AG04449 (cell line): ENCODE measurements around the gene SEPHS1.

Source experiments
- CTCF ChIA-PET: fragments of 350-600 bp; formaldehyde crosslinking; extraction: SDS; loops from one replicate; lab custom pipeline; 2021; ENCODE audit warnings: antibody characterized with exemption; lab: Yijun Ruan, JAX
- POLR2A ChIA-PET: fragments of 400-600, 350-600 bp; formaldehyde crosslinking; extraction: SDS; loops from one replicate; lab custom pipeline; 2020; ENCODE audit warnings: antibody characterized with exemption, inconsistent platforms; lab: Yijun Ruan, JAX
- DNase-seq: peaks from one replicate; pipeline ENCODE4 v3.0.0-alpha.2; 2010; ENCODE audit warnings: low read depth, low spot score
- H3K4me3 ChIP-seq: 2 replicates; pipeline ENCODE4 v1.5.1; 2011; ENCODE audit warnings: low read depth, mild to moderate bottlenecking, control low read depth, low read length
- TF ChIP-seq, protein P1 (sequence below): IDR thresholded peaks from one replicate; pipeline ENCODE4 v1.5.1; 2011; ENCODE audit warnings: mild to moderate bottlenecking, moderate library complexity, low read length, control low read depth, inconsistent platforms; ENCODE audit not compliant: insufficient read depth; ENCODE audit errors: missing control alignments

The SEPHS1 gene

DNA sequence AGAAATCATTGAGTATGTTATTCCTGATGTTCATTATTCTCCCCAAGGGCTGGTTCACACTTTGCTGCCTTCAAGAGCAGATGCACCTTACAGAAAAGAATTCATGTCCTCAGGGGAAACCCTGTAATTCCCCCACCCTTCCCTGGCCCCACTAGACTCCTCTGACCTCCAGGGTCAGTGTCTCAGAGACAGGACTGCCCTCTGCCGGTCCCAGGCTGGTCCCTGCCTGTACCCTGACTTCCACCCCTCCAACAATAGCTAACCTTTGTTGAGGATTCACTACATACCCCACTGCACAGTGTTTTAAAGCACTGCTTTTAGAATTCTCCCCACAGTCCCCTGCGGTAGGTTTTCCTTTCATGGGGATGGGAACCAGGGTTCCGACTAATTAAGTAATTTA, 4.4 kb upstream of the SEPHS1 start:
- DNase-seq = no peak
- H3K4me3 ChIP-seq = no peak overlapping the region
- ChIA-PET CTCF (interaction anchor here (1.5 kb wide), 1 partner anchor 234 kb away, joined by 3 read pairs; the partner anchor contains the start of gene PRPF18), POLR2A (no interaction called here)
- TF ChIP-seq, protein P1, sequence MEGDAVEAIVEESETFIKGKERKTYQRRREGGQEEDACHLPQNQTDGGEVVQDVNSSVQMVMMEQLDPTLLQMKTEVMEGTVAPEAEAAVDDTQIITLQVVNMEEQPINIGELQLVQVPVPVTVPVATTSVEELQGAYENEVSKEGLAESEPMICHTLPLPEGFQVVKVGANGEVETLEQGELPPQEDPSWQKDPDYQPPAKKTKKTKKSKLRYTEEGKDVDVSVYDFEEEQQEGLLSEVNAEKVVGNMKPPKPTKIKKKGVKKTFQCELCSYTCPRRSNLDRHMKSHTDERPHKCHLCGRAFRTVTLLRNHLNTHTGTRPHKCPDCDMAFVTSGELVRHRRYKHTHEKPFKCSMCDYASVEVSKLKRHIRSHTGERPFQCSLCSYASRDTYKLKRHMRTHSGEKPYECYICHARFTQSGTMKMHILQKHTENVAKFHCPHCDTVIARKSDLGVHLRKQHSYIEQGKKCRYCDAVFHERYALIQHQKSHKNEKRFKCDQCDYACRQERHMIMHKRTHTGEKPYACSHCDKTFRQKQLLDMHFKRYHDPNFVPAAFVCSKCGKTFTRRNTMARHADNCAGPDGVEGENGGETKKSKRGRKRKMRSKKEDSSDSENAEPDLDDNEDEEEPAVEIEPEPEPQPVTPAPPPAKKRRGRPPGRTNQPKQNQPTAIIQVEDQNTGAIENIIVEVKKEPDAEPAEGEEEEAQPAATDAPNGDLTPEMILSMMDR = no peak

DNA sequence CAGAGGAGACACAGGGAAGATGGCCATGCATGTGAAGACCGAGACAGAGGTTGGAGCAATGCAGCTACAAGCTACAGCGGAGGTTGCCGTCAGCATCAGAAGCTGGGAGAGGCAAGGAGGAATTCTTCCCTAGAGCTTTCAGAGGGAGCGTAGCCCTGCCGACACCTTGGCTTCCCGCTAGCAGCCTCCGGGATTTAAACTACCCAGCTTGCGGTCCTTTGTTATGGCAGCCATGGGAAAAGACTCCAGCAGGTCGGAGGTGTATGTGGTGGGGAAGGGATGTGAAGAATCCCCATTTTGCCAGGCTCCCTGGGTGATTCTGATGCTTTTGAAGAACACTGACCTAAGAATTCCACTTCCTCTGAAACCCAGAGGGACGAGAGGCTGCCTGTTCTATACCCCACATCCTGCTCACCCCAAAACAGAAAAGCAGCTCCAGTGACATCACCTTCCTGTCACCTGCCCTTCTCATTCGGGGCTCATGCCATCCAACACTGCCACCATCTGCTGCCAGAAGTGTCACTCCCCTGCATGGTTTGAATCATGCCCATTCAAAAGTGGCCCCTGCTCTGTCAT, 3.3 kb upstream of the SEPHS1 start:
- DNase-seq = no peak
- ChIA-PET POLR2A (no interaction called here), CTCF (interaction anchor here (1.5 to 2.9 kb wide), 4 partner anchors 17 to 235 kb away, joined by 3 to 10 read pairs (median 9); partner anchors contain the start of gene PRPF18)
- TF ChIP-seq, protein P1 = no peak
- no peak overlapping the region for H3K4me3 ChIP-seq

DNA sequence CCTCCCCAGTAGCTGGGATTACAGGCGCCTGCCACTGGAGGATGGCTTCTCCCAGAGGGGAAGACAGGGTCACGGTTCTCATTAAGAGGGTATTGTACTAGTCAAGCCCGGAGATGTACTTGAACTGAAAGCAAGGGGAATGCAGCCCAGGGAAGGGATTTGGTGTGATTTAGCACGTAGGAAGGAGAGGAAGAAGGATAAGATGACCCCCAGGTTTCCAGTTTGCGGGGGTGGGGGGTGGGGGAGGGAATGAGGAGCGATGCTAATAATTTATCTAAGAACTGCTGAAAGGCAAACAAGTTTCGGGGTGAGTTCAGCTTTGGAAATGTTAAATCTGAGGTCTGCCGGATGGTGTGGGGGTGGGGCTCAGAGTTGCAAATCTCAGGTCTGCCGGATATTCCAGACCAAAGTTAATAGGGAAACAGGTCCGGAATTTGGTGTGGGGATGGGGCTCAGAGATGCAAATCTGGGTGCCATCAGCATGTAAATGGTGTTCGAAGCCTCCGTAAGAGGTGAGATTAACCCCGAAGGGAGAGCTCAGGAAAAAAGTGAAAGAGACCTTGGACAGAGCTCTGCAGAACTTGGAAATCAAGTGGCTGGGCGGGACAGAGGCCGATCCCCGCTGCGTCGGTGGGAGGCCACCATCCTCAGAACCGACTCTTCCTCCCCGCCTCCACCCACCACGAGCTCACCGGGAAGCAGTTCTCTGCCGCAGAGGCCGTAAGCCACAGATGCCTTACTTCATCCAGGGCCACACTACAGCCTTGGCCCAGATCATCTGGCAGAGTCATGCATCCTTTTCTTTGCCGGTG, 1.6 kb upstream of the SEPHS1 start:
- TF ChIP-seq, protein P1 = no peak
- ChIA-PET CTCF (interaction anchor here (0.7 to 2.9 kb wide), 9 partner anchors 11 to 1070 kb away, joined by 3 to 10 read pairs (median 4); partner anchors contain the start of gene PRPF18), POLR2A (no interaction called here)
- DNase-seq = no peak
- H3K4me3 ChIP-seq = peak overlapping the region; percentile 72

DNA sequence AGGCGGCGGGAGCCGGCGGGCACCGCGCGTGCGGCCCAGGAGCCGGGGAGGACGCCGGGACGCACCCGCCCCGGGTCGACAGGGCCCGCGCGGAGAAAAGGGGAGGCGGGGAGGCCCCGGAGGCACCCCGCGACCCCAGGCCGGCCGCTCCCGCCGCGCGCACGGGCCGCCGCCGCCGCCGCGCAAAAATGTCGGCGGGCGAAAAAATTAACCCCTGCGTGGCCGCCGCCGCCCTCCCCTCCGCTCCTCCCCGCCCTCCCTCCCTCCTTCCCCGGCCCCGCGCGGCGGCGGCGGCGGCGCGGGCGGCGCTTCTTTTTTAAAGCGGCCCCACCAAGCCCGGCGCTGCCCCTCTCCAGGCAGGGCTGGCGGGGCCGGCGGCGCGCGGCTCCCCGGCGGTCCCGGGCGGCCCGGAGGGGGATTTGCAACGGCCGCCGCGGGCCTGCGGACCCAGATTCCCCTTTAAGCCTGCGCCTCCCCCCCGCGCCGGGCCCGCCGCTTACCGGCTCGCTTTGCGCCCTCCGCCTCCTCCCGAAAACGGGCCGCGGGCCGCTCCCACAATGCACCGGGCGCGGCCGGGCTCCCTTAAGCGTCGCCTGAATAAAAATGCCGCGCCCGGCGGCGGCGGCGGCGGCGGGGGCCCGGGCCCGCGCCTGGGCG, 465 bp downstream of the SEPHS1 start:
- H3K4me3 ChIP-seq = peak overlapping the region; percentile 72
- no peak for DNase-seq
- ChIA-PET CTCF (no interaction called here), POLR2A (no interaction called here)
- TF ChIP-seq, protein P1 = no peak

DNA sequence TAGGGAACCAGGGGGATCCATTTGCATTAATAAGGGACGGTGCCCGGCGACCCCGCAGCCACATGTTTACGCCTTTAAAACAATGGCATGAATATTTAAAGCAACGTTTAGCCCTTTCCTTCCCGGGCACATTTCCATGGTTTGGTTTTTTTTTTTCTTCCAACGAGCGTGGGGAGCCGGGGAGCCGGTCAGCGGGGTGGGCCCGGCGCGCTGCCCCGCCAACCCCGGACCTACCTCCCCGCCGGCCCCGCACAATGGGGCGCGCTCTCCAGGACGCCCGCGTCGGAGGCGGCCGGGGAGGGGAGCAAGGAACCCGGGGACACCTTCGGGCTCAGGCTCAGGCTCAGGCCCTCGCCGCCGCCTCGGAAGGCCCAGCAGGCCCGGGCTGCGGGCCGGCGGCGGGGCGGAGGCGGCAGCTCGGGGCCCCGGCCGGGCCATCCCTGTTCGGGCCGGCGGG, 1.0 kb downstream of the SEPHS1 start:
- POLR2A ChIA-PET = no interaction called here

More for the DNA sequence above, 1.0 kb downstream of the SEPHS1 start:
- TF ChIP-seq, protein P1 = no peak
- CTCF ChIA-PET = no interaction called here
- DNase-seq = no peak
- peak overlapping the region; percentile 72 for H3K4me3 ChIP-seq
